Astrocyte (in vitro differentiated cells and primary cell): Measurements from ENCODE around the gene OR2L5. TPM values are rescaled to one million over a fixed set of nuclear protein-coding genes. Genes with fewer than 3 reads are reported as not detected.

Source experiments
- DNase-seq: peaks from one replicate; pipeline ENCODE4 v3.0.0-alpha.2; 2010; ENCODE audit warnings: low read depth
- FAIRE-seq: peaks from 2 replicates; lab custom pipeline; 2011; peaks lifted over from hg19 to GRCh38; lab: Jason Lieb, UNC
- H2AFZ ChIP-seq: 2 replicates; pipeline ENCODE4 v1.6.0; 2012; ENCODE audit warnings: low read depth, low read length, inconsistent platforms
- H3K27ac ChIP-seq: 2 replicates; pipeline ENCODE4 v1.5.1; 2011; ENCODE audit warnings: low read depth, low read length, inconsistent platforms
- H3K27me3 ChIP-seq: 2 replicates; pipeline ENCODE4 v1.6.0; 2011; ENCODE audit warnings: low read length, inconsistent platforms; ENCODE audit not compliant: insufficient read depth
- H3K36me3 ChIP-seq: 2 replicates; pipeline ENCODE4 v1.5.1; 2011; ENCODE audit warnings: low read length, inconsistent platforms; ENCODE audit not compliant: insufficient read depth
- H3K4me1 ChIP-seq: 2 replicates; pipeline ENCODE4 v1.5.1; 2011; ENCODE audit warnings: low read length, inconsistent platforms; ENCODE audit not compliant: insufficient read depth
- H3K4me2 ChIP-seq: 2 replicates; pipeline ENCODE4 v1.6.0; 2012; ENCODE audit warnings: low read length, inconsistent platforms
- H3K4me3 ChIP-seq: 2 replicates; pipeline ENCODE4 v1.5.1; 2011; ENCODE audit warnings: low read depth, mild to moderate bottlenecking, low read length, inconsistent platforms; ENCODE audit not compliant: insufficient read depth
- H3K79me2 ChIP-seq: 2 replicates; pipeline ENCODE4 v1.6.0; 2012; ENCODE audit warnings: mild to moderate bottlenecking, low read length, inconsistent platforms; ENCODE audit not compliant: insufficient read depth
- H3K9ac ChIP-seq: 2 replicates; pipeline ENCODE4 v1.6.0; 2012; ENCODE audit warnings: mild to moderate bottlenecking, low read length, inconsistent platforms
- H3K9me3 ChIP-seq: 2 replicates; pipeline ENCODE4 v1.5.1; 2012; ENCODE audit warnings: low read depth, mild to moderate bottlenecking, low read length, inconsistent platforms; ENCODE audit not compliant: insufficient read depth
- H4K20me1 ChIP-seq: 2 replicates; pipeline ENCODE4 v1.6.0; 2012; ENCODE audit warnings: low read length, inconsistent platforms; ENCODE audit not compliant: insufficient read depth
- H3K27ac Mint-ChIP-seq: one replicate; pipeline ENCODE4 v1.8.0; 2021; ENCODE audit warnings: mild to moderate bottlenecking, mixed read lengths; ENCODE audit not compliant: unreplicated experiment
- H3K27me3 Mint-ChIP-seq: one replicate; pipeline ENCODE4 v1.8.0; 2021; ENCODE audit warnings: low read depth, mixed read lengths; ENCODE audit not compliant: unreplicated experiment
- H3K36me3 Mint-ChIP-seq: one replicate; pipeline ENCODE4 v1.8.0; 2021; ENCODE audit warnings: low read depth, mixed read lengths; ENCODE audit not compliant: unreplicated experiment
- H3K4me1 Mint-ChIP-seq: one replicate; pipeline ENCODE4 v1.8.0; 2021; ENCODE audit warnings: low read depth, mixed read lengths; ENCODE audit not compliant: unreplicated experiment
- H3K4me3 Mint-ChIP-seq: one replicate; pipeline ENCODE4 v1.8.0; 2021; ENCODE audit warnings: mild to moderate bottlenecking, moderate library complexity, mixed read lengths; ENCODE audit not compliant: unreplicated experiment
- H3K9me3 Mint-ChIP-seq: one replicate; pipeline ENCODE4 v1.8.0; 2021; ENCODE audit warnings: mild to moderate bottlenecking, mixed read lengths; ENCODE audit not compliant: unreplicated experiment
- EZH2 ChIP-seq: IDR thresholded peaks from 2 replicates; pipeline ENCODE4 v1.6.1; 2012; ENCODE audit warnings: mild to moderate bottlenecking, low read length, inconsistent platforms; ENCODE audit not compliant: insufficient read depth
- total RNA-seq: library from RNA; stranded (reverse); gene quantifications from 2 replicates; pipeline ENCODE4 v1.2.1, GENCODE V29; 2021
- TF ChIP-seq, protein P1 (sequence below): IDR thresholded peaks from 2 replicates; pipeline ENCODE4 v1.5.1; 2011; ENCODE audit warnings: low read depth, mild to moderate bottlenecking, inconsistent platforms, low read length, moderate library complexity; ENCODE audit not compliant: insufficient read depth

The OR2L5 gene
- total RNA-seq, 1 donor from 2014 or later: not detected

DNA sequence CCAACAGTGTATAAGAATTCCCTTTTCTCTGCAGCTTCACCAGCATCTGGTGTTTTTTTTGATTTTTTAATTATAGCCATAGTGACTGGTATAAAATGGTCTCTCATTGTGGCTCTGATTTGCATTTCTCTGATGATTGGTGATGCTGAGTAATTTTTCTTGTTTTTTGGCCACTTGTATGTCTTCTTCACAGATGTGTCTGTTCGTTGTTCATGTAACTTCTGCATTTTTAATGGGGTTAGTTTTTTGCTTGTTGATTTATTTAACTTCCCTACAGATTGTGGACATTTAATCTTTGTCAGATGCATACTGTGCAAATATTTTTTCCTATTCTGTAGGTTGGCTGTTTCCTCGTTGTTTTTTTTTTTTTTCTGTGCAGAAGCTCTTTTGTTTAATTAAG is 20.5 kb upstream of the OR2L5 start:
- DNase-seq (no peak), FAIRE-seq (no peak)
- no peak overlapping the region for H3K4me3 Mint-ChIP-seq
- H3K4me3 ChIP-seq: no peak overlapping the region
- no peaks in the 10 kb centered on the region for H3K36me3 ChIP-seq
- no peak overlapping the region for H3K9ac ChIP-seq
- H3K27ac ChIP-seq: no peak overlapping the region
- H3K27me3 Mint-ChIP-seq: no peaks in the 10 kb centered on the region
- TF ChIP-seq EZH2: no peak
- TF ChIP-seq, protein P1, sequence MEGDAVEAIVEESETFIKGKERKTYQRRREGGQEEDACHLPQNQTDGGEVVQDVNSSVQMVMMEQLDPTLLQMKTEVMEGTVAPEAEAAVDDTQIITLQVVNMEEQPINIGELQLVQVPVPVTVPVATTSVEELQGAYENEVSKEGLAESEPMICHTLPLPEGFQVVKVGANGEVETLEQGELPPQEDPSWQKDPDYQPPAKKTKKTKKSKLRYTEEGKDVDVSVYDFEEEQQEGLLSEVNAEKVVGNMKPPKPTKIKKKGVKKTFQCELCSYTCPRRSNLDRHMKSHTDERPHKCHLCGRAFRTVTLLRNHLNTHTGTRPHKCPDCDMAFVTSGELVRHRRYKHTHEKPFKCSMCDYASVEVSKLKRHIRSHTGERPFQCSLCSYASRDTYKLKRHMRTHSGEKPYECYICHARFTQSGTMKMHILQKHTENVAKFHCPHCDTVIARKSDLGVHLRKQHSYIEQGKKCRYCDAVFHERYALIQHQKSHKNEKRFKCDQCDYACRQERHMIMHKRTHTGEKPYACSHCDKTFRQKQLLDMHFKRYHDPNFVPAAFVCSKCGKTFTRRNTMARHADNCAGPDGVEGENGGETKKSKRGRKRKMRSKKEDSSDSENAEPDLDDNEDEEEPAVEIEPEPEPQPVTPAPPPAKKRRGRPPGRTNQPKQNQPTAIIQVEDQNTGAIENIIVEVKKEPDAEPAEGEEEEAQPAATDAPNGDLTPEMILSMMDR: no peak
- H3K36me3 Mint-ChIP-seq: no peaks in the 10 kb centered on the region
- H3K27ac Mint-ChIP-seq: no peak overlapping the region
- peaks cover 12% of the 10 kb centered on the region for H3K9me3 ChIP-seq
- no peaks in the 10 kb centered on the region for H3K27me3 ChIP-seq
- H3K4me2 ChIP-seq: no peak overlapping the region
- H4K20me1 ChIP-seq: no peaks in the 10 kb centered on the region
- H3K9me3 Mint-ChIP-seq: peaks cover 3% of the 10 kb centered on the region
- no peak overlapping the region for H2AFZ ChIP-seq
- no peaks in the 10 kb centered on the region for H3K4me1 Mint-ChIP-seq
- no peaks in the 10 kb centered on the region for H3K4me1 ChIP-seq
- H3K79me2 ChIP-seq: no peaks in the 10 kb centered on the region

DNA sequence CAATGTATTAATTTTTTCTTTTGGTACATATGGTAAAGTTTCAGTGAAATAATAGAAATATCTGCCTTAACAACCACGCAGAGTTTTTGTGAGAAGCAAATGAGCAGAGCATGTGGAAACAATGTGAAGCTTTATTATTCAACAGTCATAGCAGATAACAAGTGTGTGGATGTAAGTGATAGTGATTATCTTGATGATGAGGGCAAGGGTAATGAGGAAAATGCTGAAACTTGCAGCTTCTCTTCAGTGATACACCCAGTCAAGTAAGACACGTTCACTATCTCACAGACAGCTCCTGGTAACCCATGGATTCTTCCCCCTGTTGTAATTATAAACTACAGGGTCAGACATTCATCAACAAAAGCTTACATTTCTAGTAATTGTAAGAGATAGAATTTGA is 14.6 kb upstream of the OR2L5 start:
- Histone ChIP-seq H3K27me3 (no peaks in the 10 kb centered on the region), H3K36me3 (no peaks in the 10 kb centered on the region), H3K9ac (no peak overlapping the region), H3K27ac (no peak overlapping the region), H4K20me1 (no peaks in the 10 kb centered on the region), H3K4me2 (no peak overlapping the region), H3K9me3 (peaks cover 5% of the 10 kb centered on the region), H3K4me3 (no peak overlapping the region), H3K4me1 (no peaks in the 10 kb centered on the region), H2AFZ (no peak overlapping the region), H3K79me2 (no peaks in the 10 kb centered on the region)
- TF ChIP-seq, protein P1: no peak
- no peak for TF ChIP-seq EZH2
- DNase-seq (no peak), FAIRE-seq (no peak)
- Mint-ChIP-seq H3K27me3 (no peaks in the 10 kb centered on the region), H3K27ac (no peak overlapping the region), H3K9me3 (no peaks in the 10 kb centered on the region), H3K36me3 (no peaks in the 10 kb centered on the region), H3K4me1 (no peaks in the 10 kb centered on the region), H3K4me3 (no peak overlapping the region)

- H3K4me1 ChIP-seq: no peaks in the 10 kb centered on the region
- Mint-ChIP-seq H3K27ac (no peak overlapping the region), H3K27me3 (no peaks in the 10 kb centered on the region), H3K9me3 (no peaks in the 10 kb centered on the region), H3K36me3 (no peaks in the 10 kb centered on the region), H3K4me3 (no peak overlapping the region), H3K4me1 (no peaks in the 10 kb centered on the region)
- H3K9ac ChIP-seq: no peak overlapping the region
- no peak overlapping the region for H3K27ac ChIP-seq
- H3K27me3 ChIP-seq: no peaks in the 10 kb centered on the region
- no peaks in the 10 kb centered on the region for H3K36me3 ChIP-seq
- no peak overlapping the region for H3K4me3 ChIP-seq
- no peak overlapping the region for H3K4me2 ChIP-seq
- no peak overlapping the region for H2AFZ ChIP-seq
- peaks cover 3% of the 10 kb centered on the region for H3K9me3 ChIP-seq
- no peaks in the 10 kb centered on the region for H3K79me2 ChIP-seq
- FAIRE-seq (no peak), DNase-seq (no peak)
- no peaks in the 10 kb centered on the region for H4K20me1 ChIP-seq
- TF ChIP-seq, protein P1: no peak
- no peak for TF ChIP-seq EZH2
Measured at GRCh38 chr1:248000169-248000568, 13.3 kb upstream of the OR2L5 start.
